Activated CD4-positive, alpha-beta T cell treated with anti-CD3 and anti-CD28 coated beads, Interleukin-2, amount 10 ng/mL, durations not matched to agents 24 days and 14 days (primary cell): ENCODE data around the gene ADIPOR2. TPM values are rescaled to one million over a fixed set of nuclear protein-coding genes. Genes with fewer than 3 reads are reported as not detected.

Experiments used
- DNase-seq: peaks from one replicate; pipeline ENCODE4 v3.0.0; 2022
- H3K27ac Mint-ChIP-seq: one replicate; pipeline ENCODE4 v1.8.0; 2022; ENCODE audit warnings: mild to moderate bottlenecking, mixed read lengths
- H3K27me3 Mint-ChIP-seq: one replicate; pipeline ENCODE4 v1.8.0; 2022; ENCODE audit warnings: mixed read lengths
- H3K36me3 Mint-ChIP-seq: one replicate; pipeline ENCODE4 v1.8.0; 2022; ENCODE audit warnings: low read depth, mild to moderate bottlenecking, mixed read lengths
- H3K4me1 Mint-ChIP-seq: one replicate; pipeline ENCODE4 v1.8.0; 2021; ENCODE audit warnings: mixed read lengths
- H3K4me3 Mint-ChIP-seq: one replicate; pipeline ENCODE4 v1.8.0; 2022; ENCODE audit warnings: mild to moderate bottlenecking, moderate library complexity, mixed read lengths
- H3K9me3 Mint-ChIP-seq: one replicate; pipeline ENCODE4 v1.8.0; 2021; ENCODE audit warnings: mixed read lengths
- intact Hi-C: fragments of 100-400 bp; cut with micrococcal nuclease; formaldehyde crosslinking; loops from one replicate; pipeline ENCODE4 v1.15.1; 2023
- total RNA-seq: library from RNA; stranded (reverse); gene quantifications from 2 replicates; pipeline ENCODE4 v1.2.3, GENCODE V29; 2022

ADIPOR2 gene
- total RNA-seq, 1 donor from 2014 or later = 68.7 TPM

- intact Hi-C loops = no loop called here
- no peak overlapping the region for H3K4me3 Mint-ChIP-seq
- H3K27ac Mint-ChIP-seq = no peak overlapping the region
- H3K9me3 Mint-ChIP-seq = no peaks in the 10 kb centered on the region
- H3K36me3 Mint-ChIP-seq = no peaks in the 10 kb centered on the region
- H3K27me3 Mint-ChIP-seq = peaks cover 18% of the 10 kb centered on the region
- no peak for DNase-seq
- no peaks in the 10 kb centered on the region for H3K4me1 Mint-ChIP-seq
These were observed 143.5 kb downstream of the ADIPOR2 start for GRCh38 chr12:1834186-1834925.

GRCh38 chr12:1835211-1836131 is 144.6 kb downstream of the ADIPOR2 start:
- Mint-ChIP-seq H3K9me3 (no peaks in the 10 kb centered on the region), H3K36me3 (no peaks in the 10 kb centered on the region), H3K4me3 (no peak overlapping the region), H3K4me1 (no peaks in the 10 kb centered on the region), H3K27ac (no peak overlapping the region), H3K27me3 (peaks cover 17% of the 10 kb centered on the region)
- intact Hi-C loops = no loop called here
- no peak for DNase-seq

GRCh38 chr12:1836241-1836803 is 145.5 kb downstream of the ADIPOR2 start:
- Mint-ChIP-seq H3K36me3 (no peaks in the 10 kb centered on the region), H3K27me3 (peaks cover 8% of the 10 kb centered on the region), H3K4me1 (no peaks in the 10 kb centered on the region), H3K27ac (no peak overlapping the region), H3K4me3 (no peak overlapping the region), H3K9me3 (no peaks in the 10 kb centered on the region)
- intact Hi-C loops = no loop called here
- no peak for DNase-seq

GRCh38 chr12:1836854-1837421 is 146.1 kb downstream of the ADIPOR2 start:
- H3K27ac Mint-ChIP-seq = no peak overlapping the region
- H3K36me3 Mint-ChIP-seq = no peaks in the 10 kb centered on the region
- H3K27me3 Mint-ChIP-seq = peaks cover 5% of the 10 kb centered on the region
- no peak for DNase-seq
- intact Hi-C loops = no loop called here
- no peaks in the 10 kb centered on the region for H3K4me1 Mint-ChIP-seq
- H3K4me3 Mint-ChIP-seq = no peak overlapping the region
- no peaks in the 10 kb centered on the region for H3K9me3 Mint-ChIP-seq

GRCh38 chr12:1837541-1838204 is 146.8 kb downstream of the ADIPOR2 start:
- H3K36me3 Mint-ChIP-seq = no peaks in the 10 kb centered on the region
- H3K9me3 Mint-ChIP-seq = no peaks in the 10 kb centered on the region
- H3K27ac Mint-ChIP-seq = no peak overlapping the region
- H3K27me3 Mint-ChIP-seq = peaks cover 4% of the 10 kb centered on the region
- H3K4me3 Mint-ChIP-seq = no peak overlapping the region
- H3K4me1 Mint-ChIP-seq = no peaks in the 10 kb centered on the region
- DNase-seq = no peak
- intact Hi-C loops = no loop called here

Other genes starting within 250 kb of the ADIPOR2 start
- 17.4 and 18.8 TPM in 2 replicates for gene FBXL14, start 96.5 kb upstream of the ADIPOR2 start, total RNA-seq
- gene WNT5B, start 61.8 kb upstream of the ADIPOR2 start, total RNA-seq = 0.76 and 0.89 TPM in 2 replicates
- gene LRTM2, start 129.5 kb downstream of the ADIPOR2 start, total RNA-seq = 0.05 and 0.16 TPM in 2 replicates
- gene CACNA2D4, start 227.6 kb downstream of the ADIPOR2 start, total RNA-seq = 6.3 and 6.8 TPM in 2 replicates